ENCODE results near the gene PRR27. TPM values are rescaled to one million over a fixed set of nuclear protein-coding genes. Genes with fewer than 3 reads are reported as not detected.

PRR27 gene
- total and polyA plus RNA-seq, 2 donors (not counting 3 experiments of a cell fraction or from before 2014, with no cell fraction given) = not detected

DNA sequence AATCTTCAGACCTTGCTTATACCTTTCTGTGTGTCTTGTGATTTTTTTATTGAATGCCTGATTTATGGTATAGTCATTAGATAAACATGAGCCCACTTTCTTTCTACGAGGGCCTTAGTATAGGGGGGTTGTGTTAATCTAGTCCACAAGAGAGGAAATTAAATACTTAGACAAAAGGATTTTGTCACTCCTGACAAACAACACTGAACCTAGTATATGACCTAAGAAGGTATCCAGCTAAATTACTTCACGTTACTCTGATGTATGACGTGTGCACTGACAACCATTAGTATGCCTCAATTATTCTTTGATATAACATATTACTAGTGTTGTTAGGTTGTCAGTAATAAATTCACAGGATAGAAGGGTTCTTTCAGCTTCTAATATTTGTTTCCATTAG is 2.8 kb upstream of the PRR27 start:
- Histone ChIP-seq H3K27me3 (ENCODE audit: control insufficient read depth in 2 of 2, insufficient read depth in 2 of 2, low read length in 2 of 2) (no peaks in the 10 kb centered on the region), H3K27ac (ENCODE audit: insufficient read depth, low read depth, low read length) (no peak overlapping the region), H3K79me2 (ENCODE audit: control insufficient read depth, insufficient read depth, low read length) (no peaks in the 10 kb centered on the region), H3K4me2 (ENCODE audit: insufficient read depth, low read length) (no peak overlapping the region), H3K9me1 (replicated peaks; ENCODE audit: control insufficient read depth, extremely low read depth, insufficient read depth, low read length) (no peaks in the 10 kb centered on the region), H3K9ac (replicated peaks; ENCODE audit: extremely low read depth, insufficient read depth, low read length) (no peak overlapping the region), H3K4me3 (replicated peaks in 1 of 3; ENCODE audit: insufficient read depth in 1 of 3, low read depth in 1 of 3, low read length in 3 of 3) (no peak overlapping the region), H3K4me1 (ENCODE audit: control insufficient read depth, extremely low read depth, insufficient read depth, low read length) (no peaks in the 10 kb centered on the region), H3K36me3 (ENCODE audit: control insufficient read depth in 2 of 2, extremely low read depth in 1 of 2, insufficient read depth in 2 of 2, low read length in 2 of 2) (no peaks in the 10 kb centered on the region), H3K9me3 (replicated peaks; ENCODE audit: control insufficient read depth, insufficient read depth, low read length) (no peaks in the 10 kb centered on the region), H2AFZ (ENCODE audit: low read depth, low read length) (no peak overlapping the region), H4K20me1 (replicated peaks; ENCODE audit: control insufficient read depth, extremely low read depth, insufficient read depth, low read length) (no peaks in the 10 kb centered on the region)
- dilution Hi-C loops (cut with MboI; ENCODE audit: extremely low pct_ligation_motif_present, low sequenced_read_pairs) = no loop called here
- ChIA-PET POLR2A (no interaction called here), CTCF (interaction anchor here (0.5 to 1.2 kb wide), 3 partner anchors 9 to 118 kb away, joined by 3 read pairs; no protein-coding TSS in a partner anchor)
- intact Hi-C loops (cut with micrococcal nuclease) = no loop called here
- FAIRE-seq (no peak), DNase-seq (ENCODE audit: low read depth, low spot score) (no peak)
- TF ChIP-seq, protein P1, sequence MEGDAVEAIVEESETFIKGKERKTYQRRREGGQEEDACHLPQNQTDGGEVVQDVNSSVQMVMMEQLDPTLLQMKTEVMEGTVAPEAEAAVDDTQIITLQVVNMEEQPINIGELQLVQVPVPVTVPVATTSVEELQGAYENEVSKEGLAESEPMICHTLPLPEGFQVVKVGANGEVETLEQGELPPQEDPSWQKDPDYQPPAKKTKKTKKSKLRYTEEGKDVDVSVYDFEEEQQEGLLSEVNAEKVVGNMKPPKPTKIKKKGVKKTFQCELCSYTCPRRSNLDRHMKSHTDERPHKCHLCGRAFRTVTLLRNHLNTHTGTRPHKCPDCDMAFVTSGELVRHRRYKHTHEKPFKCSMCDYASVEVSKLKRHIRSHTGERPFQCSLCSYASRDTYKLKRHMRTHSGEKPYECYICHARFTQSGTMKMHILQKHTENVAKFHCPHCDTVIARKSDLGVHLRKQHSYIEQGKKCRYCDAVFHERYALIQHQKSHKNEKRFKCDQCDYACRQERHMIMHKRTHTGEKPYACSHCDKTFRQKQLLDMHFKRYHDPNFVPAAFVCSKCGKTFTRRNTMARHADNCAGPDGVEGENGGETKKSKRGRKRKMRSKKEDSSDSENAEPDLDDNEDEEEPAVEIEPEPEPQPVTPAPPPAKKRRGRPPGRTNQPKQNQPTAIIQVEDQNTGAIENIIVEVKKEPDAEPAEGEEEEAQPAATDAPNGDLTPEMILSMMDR (IDR thresholded peaks at IDR 0.05; ENCODE audit: extremely low read depth in 1 of 2, insufficient read depth in 1 of 2, low read depth in 1 of 2, low read length in 2 of 2) = no peak
- TF ChIP-seq MYC (IDR thresholded peaks at IDR 0.05; ENCODE audit: low read depth, low read length) = no peak
- no peak for TF ChIP-seq EZH2 (IDR thresholded peaks at IDR 0.05; ENCODE audit: borderline replicate concordance, low read depth, low read length, severe bottlenecking)
- TF ChIP-seq POLR2A (IDR thresholded peaks at IDR 0.05; ENCODE audit: low read depth, low read length) = no peak
- TF ChIP-seq FOS (IDR thresholded peaks at IDR 0.05; ENCODE audit: borderline replicate concordance, insufficient read depth, low read length) = no peak
- no TSS peak for BruUV-seq (replicated peaks)

DNA sequence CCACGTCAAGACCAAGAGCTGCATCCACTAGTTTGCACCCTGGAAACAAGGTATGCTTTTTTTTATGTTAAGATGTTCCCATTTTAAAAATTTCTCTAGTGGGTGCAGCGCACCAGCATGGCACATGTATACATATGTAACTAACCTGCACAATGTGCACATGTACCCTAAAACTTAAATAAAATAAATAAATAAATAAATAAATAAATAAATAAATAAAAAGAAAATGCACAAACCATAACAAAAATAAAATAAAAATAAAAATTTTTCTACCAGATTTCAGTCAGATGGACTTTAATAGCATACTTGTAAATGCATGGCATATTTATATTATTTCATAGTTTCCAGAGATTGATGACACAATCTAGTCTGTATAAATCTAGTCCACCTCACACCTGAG is 1.9 kb upstream of the PRR27 start:
- no peaks in the 10 kb centered on the region for H4K20me1 ChIP-seq (replicated peaks; ENCODE audit: control insufficient read depth, extremely low read depth, insufficient read depth, low read length)
- no peaks in the 10 kb centered on the region for H3K27me3 ChIP-seq (ENCODE audit: control insufficient read depth in 2 of 2, insufficient read depth in 2 of 2, low read length in 2 of 2)
- no peak overlapping the region for H3K9ac ChIP-seq (replicated peaks; ENCODE audit: extremely low read depth, insufficient read depth, low read length)
- no peaks in the 10 kb centered on the region for H3K79me2 ChIP-seq (ENCODE audit: control insufficient read depth, insufficient read depth, low read length)
- no peak for FAIRE-seq
- no peak overlapping the region for H2AFZ ChIP-seq (ENCODE audit: low read depth, low read length)
- no peak for TF ChIP-seq POLR2A (IDR thresholded peaks at IDR 0.05; ENCODE audit: low read depth, low read length)
- TF ChIP-seq MYC (IDR thresholded peaks at IDR 0.05; ENCODE audit: low read depth, low read length) = no peak
- POLR2A ChIA-PET = no interaction called here
- CTCF ChIA-PET = interaction anchor here (0.5 to 1.2 kb wide), 2 partner anchors 10 to 31 kb away, joined by 3 read pairs; no protein-coding TSS in a partner anchor
- intact Hi-C loops (cut with micrococcal nuclease) (no loop called here), dilution Hi-C loops (cut with MboI; ENCODE audit: extremely low pct_ligation_motif_present, low sequenced_read_pairs) (no loop called here)
- no peak overlapping the region for H3K4me3 ChIP-seq (replicated peaks in 1 of 3; ENCODE audit: insufficient read depth in 1 of 3, low read depth in 1 of 3, low read length in 3 of 3)
- H3K4me2 ChIP-seq (ENCODE audit: insufficient read depth, low read length) = no peak overlapping the region
- no peaks in the 10 kb centered on the region for H3K9me1 ChIP-seq (replicated peaks; ENCODE audit: control insufficient read depth, extremely low read depth, insufficient read depth, low read length)
- BruUV-seq (replicated peaks) = no TSS peak
- H3K27ac ChIP-seq (ENCODE audit: insufficient read depth, low read depth, low read length) = no peak overlapping the region
- no peaks in the 10 kb centered on the region for H3K36me3 ChIP-seq (ENCODE audit: control insufficient read depth in 2 of 2, extremely low read depth in 1 of 2, insufficient read depth in 2 of 2, low read length in 2 of 2)
- H3K9me3 ChIP-seq (replicated peaks; ENCODE audit: control insufficient read depth, insufficient read depth, low read length) = no peaks in the 10 kb centered on the region
- no peaks in the 10 kb centered on the region for H3K4me1 ChIP-seq (ENCODE audit: control insufficient read depth, extremely low read depth, insufficient read depth, low read length)
- no peak for DNase-seq (ENCODE audit: low read depth, low spot score)

Measured in endothelial cell of umbilical vein (primary cell).